Myometrial cell (primary cell): ENCODE measurements around the gene MAPK10. TPM values are rescaled to one million over a fixed set of nuclear protein-coding genes. Genes with fewer than 3 reads are reported as not detected.

Experiments
- total RNA-seq: library from RNA; depleted of rRNA; stranded (reverse); fragments of >200 nt; gene quantifications from 2 replicates; pipeline ENCODE4 v1.2.3, GENCODE V29; 2015

Gene MAPK10
- 7.2 and 10.1 TPM in 2 replicates for total RNA-seq

DNA sequence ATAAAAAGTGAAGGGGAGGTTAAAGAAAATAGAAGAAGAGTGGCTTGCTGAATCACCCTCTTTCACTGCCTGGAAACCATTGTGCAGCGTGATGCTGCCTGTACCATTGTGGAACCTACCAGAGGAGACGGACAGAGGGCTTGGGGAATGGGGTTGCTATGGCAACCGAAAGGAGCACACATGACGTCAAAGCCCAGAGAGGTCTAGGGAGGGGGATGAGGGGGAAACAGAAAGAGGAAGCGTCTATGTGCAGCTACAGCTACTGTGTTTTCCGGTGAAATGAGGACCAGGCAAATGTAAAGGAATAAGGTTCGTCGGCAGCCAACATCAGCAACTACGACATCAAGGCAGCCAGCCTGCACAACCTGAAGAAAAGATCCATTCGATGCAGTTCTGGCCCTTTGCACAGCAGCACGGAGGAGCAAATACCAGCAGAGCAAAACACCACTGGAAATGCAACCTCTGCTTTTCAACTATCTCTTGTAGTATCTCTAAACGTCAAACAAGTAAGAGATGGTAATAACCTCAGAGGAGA, at the start of gene MAPK10:
MAPK10 (minus strand) TSS at position 110 of the 535 bp plus-strand sequence.

Other genes starting within 250 kb of the MAPK10 start
- 25.1 and 31.5 TPM in 2 replicates for gene PTPN13, start 234.3 kb upstream of the MAPK10 start, total RNA-seq